B cell (primary cell): ENCODE data around the gene PPP1R26. TPM values are rescaled to one million over a fixed set of nuclear protein-coding genes. Genes with fewer than 3 reads are reported as not detected.

ENCODE experiments used
- ATAC-seq: fragments of 200-7000 bp; cut with Tn5 transposase; one replicate; pipeline ENCODE4 v1.10.0; 2021; ENCODE audit warnings: low read depth, mild to moderate bottlenecking, moderate number of reproducible peaks, moderate library complexity
- CTCF ChIA-PET: fragments of 350-600 bp; sonication (Branson Sonifier 250); formaldehyde crosslinking; loops from one replicate; lab custom pipeline; 2021; ENCODE audit warnings: antibody characterized with exemption, inconsistent platforms; lab: Charles Lee
- POLR2A ChIA-PET: fragments of 350-600 bp; sonication (Branson Sonifier 250); formaldehyde crosslinking; loops from one replicate; lab custom pipeline; 2021; ENCODE audit warnings: antibody characterized with exemption; lab: Charles Lee
- DNase-seq: peaks from one replicate; pipeline ENCODE4 v3.0.0; 2013
- H2AFZ ChIP-seq: 2 replicates; pipeline ENCODE4 v1.6.1; 2012; ENCODE audit warnings: mild to moderate bottlenecking, low read depth, low read length; ENCODE audit not compliant: insufficient read depth, poor library complexity, severe bottlenecking
- H3K27ac ChIP-seq, 2 donors: 1 replicate in 1 of 2; 2 replicates in 1 of 2; pipeline ENCODE4 v1.5.1; 2012 to 2013; ENCODE audit warnings: low read length in 2 of 2, mild to moderate bottlenecking in 2 of 2, moderate library complexity in 1 of 2
- H3K27me3 ChIP-seq, 4 experiments: fragments of 200-600 bp in 1 of 4; sonication (generic) in 1 of 4; replicated peaks in 1 of 4; 1 replicate in 2 of 4; 2 replicates in 2 of 4; pipeline versions ENCODE4 v1.6.1 to v1.7.0; 2013 to 2016; ENCODE audit warnings: low read length in 3 of 4, mild to moderate bottlenecking in 2 of 4, mixed read lengths in 1 of 4, moderate library complexity in 1 of 4; ENCODE audit not compliant: insufficient read depth in 4 of 4, control insufficient read depth in 3 of 4; ENCODE audit errors: control extremely low read depth in 1 of 4
- H3K36me3 ChIP-seq, 2 experiments: replicated peaks in 1 of 2; 1 replicate in 1 of 2; 2 replicates in 1 of 2; pipeline versions ENCODE4 v1.6.1 to v1.7.1; 2013; ENCODE audit warnings: low read length in 1 of 2; ENCODE audit not compliant: insufficient read depth in 2 of 2, control insufficient read depth in 1 of 2; ENCODE audit errors: control extremely low read depth in 1 of 2, extremely low read depth in 1 of 2
- H3K4me1 ChIP-seq, 2 donors: fragments of 200-600 bp in 1 of 2; sonication (generic) in 1 of 2; 1 replicate in 1 of 2; 2 replicates in 1 of 2; pipeline versions ENCODE4 v1.5.1 to v1.6.1; 2013 to 2017; ENCODE audit warnings: low read length in 2 of 2; ENCODE audit not compliant: control insufficient read depth in 2 of 2, insufficient read depth in 2 of 2
- H3K4me2 ChIP-seq: replicated peaks from 2 replicates; pipeline ENCODE3; 2012; ENCODE audit warnings: mild to moderate bottlenecking, low read depth, low read length; ENCODE audit not compliant: poor library complexity, severe bottlenecking
- H3K4me3 ChIP-seq, 5 experiments: fragments of 200-600 bp in 1 of 5; sonication (generic) in 1 of 5; 1 replicate in 3 of 5; 2 replicates in 2 of 5; pipeline versions ENCODE4 v1.5.1 to v1.7.0; 2011 to 2016; ENCODE audit warnings: low read length in 4 of 5, mild to moderate bottlenecking in 4 of 5, low read depth in 2 of 5, control low read depth in 1 of 5, moderate library complexity in 1 of 5; ENCODE audit not compliant: insufficient read depth in 1 of 5; ENCODE audit errors: control extremely low read depth in 1 of 5, extremely low read depth in 1 of 5
- H3K79me2 ChIP-seq: fragments of 200-600 bp; sonication (generic); one replicate; pipeline ENCODE4 v1.6.0; 2016; ENCODE audit warnings: low read length; ENCODE audit not compliant: control insufficient read depth, insufficient read depth
- H3K9ac ChIP-seq: fragments of 200-600 bp; sonication (generic); 2 replicates; pipeline ENCODE4 v1.6.1; 2017; ENCODE audit warnings: mild to moderate bottlenecking, low read length, moderate library complexity
- H3K9me3 ChIP-seq, 3 donors: one replicate each; pipeline versions ENCODE4 v1.6.1 to v1.7.1; 2013; ENCODE audit warnings: low read length in 2 of 3; ENCODE audit not compliant: control insufficient read depth in 2 of 3, insufficient read depth in 1 of 3; ENCODE audit errors: control extremely low read depth in 1 of 3
- H4K20me1 ChIP-seq: 2 replicates; pipeline ENCODE4 v1.6.0; 2012; ENCODE audit warnings: mild to moderate bottlenecking, low read length; ENCODE audit not compliant: insufficient read depth, control insufficient read depth, poor library complexity, severe bottlenecking
- H3K27ac Mint-ChIP-seq: one replicate; pipeline ENCODE4 v1.8.0; 2021; ENCODE audit warnings: mixed read lengths
- H3K27me3 Mint-ChIP-seq: one replicate; pipeline ENCODE4 v1.8.0; 2021; ENCODE audit warnings: mixed read lengths
- H3K4me1 Mint-ChIP-seq: one replicate; pipeline ENCODE4 v1.8.0; 2021; ENCODE audit warnings: mixed read lengths
- H3K4me3 Mint-ChIP-seq: one replicate; pipeline ENCODE4 v1.8.0; 2021; ENCODE audit warnings: mixed read lengths
- H3K9me3 Mint-ChIP-seq: one replicate; pipeline ENCODE4 v1.8.0; 2022; ENCODE audit warnings: mixed read lengths; ENCODE audit not compliant: insufficient read depth
- EZH2 ChIP-seq: IDR thresholded peaks from 2 replicates; pipeline ENCODE4 v1.6.1; 2012; ENCODE audit warnings: borderline replicate concordance, low read depth, mild to moderate bottlenecking, moderate library complexity, low read length; ENCODE audit not compliant: insufficient read depth, poor library complexity, severe bottlenecking
- WGBS: methylation state at CpG from one replicate; pipeline ENCODE4 v1.1.5; 2013; ENCODE audit warnings: missing lambda C conversion rate; ENCODE audit not compliant: insufficient coverage; 5-methylcytosine and 5-hydroxymethylcytosine counted together
- intact Hi-C: fragments of 100-400 bp; cut with micrococcal nuclease; formaldehyde crosslinking; loops from one replicate; pipeline ENCODE4 v1.10.0; 2022
- polyA plus RNA-seq: library from polyadenylated mRNA; depleted of rRNA; stranded (reverse); fragments of >200 nt; gene quantifications from 2 replicates; pipeline ENCODE4 v1.2.3, GENCODE V29; 2012
- total RNA-seq, 2 donors: library from RNA; stranded (reverse); fragments of 120-200 nt in 1 of 2; gene quantifications; 1 replicate in 1 of 2; 2 replicates in 1 of 2; pipeline versions ENCODE4 v1.2.3 to v1.2.4, GENCODE V29; 2013 to 2022
- TF ChIP-seq, protein P1 (sequence below): fragments of 200-600 bp; IDR thresholded peaks from one replicate; pipeline ENCODE4 v1.8.0; 2022; ENCODE audit warnings: antibody characterized with exemption, mild to moderate bottlenecking

Gene PPP1R26
- total and polyA plus RNA-seq, 2 donors (not counting 1 experiment from before 2014, with no cell fraction given), result 1.9 to 7.8 TPM

DNA sequence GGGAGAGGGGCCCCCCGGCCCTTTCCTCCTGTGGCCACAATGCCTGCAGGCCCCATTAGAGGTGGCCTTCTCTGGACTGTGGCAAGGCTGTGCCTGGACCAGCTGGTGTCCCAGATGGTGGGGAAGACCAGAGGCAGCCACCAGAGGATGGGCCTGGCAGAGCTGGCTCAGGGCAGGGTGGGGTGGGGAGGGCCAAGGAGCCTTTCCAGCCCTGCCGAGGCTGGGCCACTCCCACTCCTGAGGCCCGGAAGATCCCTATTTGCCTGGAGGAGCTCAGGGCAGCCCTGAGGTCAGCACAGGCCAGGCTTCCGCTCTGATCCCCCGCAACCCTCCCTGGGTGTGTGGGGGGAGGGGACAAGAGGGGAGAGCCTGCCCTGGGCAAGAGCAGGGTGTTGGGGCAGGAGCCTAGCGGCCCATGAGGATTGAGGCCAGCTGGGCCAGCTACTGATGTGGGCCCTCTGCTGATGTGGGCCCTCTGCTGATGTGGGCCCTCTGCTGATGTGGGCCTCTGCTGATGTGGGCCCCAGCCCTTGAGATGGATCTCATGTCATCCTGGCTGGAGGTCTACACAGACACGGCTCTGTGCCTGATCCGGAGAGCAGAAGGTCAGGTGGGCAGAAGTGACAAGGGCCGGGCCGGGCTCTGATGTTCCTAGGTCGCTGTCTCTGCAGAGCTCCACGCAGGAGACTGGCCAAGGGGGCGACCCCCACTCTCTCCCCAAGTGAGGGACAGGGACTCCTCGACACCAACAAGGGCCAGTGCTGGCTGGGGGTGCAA, 26.9 kb downstream of the PPP1R26 start:
- H3K27me3 Mint-ChIP-seq, result no peaks in the 10 kb centered on the region

More for the DNA sequence above, 26.9 kb downstream of the PPP1R26 start:
- 88% methylated on average over 11 of the region's 14 CpGs for WGBS
- Mint-ChIP-seq H3K4me3 (no peak overlapping the region), H3K9me3 (peaks cover 9% of the 10 kb centered on the region), H3K27ac (no peak overlapping the region), H3K4me1 (peaks cover 20% of the 10 kb centered on the region)
- intact Hi-C loops, result no loop called here
- no peak overlapping the region for H3K4me2 ChIP-seq
- ChIA-PET CTCF (no interaction called here), POLR2A (no interaction called here)
- H3K27ac ChIP-seq, result no peak overlapping the region
- no peak overlapping the region for H3K9ac ChIP-seq
- H3K4me3 ChIP-seq, result no peak overlapping the region
- peaks cover 5 to 9% of the 10 kb centered on the region in 2 donors for H3K4me1 ChIP-seq
- peaks cover 0 to 13% (median 8%) of the 10 kb centered on the region in 3 donors for H3K9me3 ChIP-seq
- ATAC-seq (no peak), DNase-seq (no peak)
- no peaks in the 10 kb centered on the region for H3K27me3 ChIP-seq
- TF ChIP-seq, protein P1, sequence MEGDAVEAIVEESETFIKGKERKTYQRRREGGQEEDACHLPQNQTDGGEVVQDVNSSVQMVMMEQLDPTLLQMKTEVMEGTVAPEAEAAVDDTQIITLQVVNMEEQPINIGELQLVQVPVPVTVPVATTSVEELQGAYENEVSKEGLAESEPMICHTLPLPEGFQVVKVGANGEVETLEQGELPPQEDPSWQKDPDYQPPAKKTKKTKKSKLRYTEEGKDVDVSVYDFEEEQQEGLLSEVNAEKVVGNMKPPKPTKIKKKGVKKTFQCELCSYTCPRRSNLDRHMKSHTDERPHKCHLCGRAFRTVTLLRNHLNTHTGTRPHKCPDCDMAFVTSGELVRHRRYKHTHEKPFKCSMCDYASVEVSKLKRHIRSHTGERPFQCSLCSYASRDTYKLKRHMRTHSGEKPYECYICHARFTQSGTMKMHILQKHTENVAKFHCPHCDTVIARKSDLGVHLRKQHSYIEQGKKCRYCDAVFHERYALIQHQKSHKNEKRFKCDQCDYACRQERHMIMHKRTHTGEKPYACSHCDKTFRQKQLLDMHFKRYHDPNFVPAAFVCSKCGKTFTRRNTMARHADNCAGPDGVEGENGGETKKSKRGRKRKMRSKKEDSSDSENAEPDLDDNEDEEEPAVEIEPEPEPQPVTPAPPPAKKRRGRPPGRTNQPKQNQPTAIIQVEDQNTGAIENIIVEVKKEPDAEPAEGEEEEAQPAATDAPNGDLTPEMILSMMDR, result no peak
- no peak for TF ChIP-seq EZH2
- no peak overlapping the region for H2AFZ ChIP-seq
- H3K79me2 ChIP-seq, result peaks cover 19% of the 10 kb centered on the region
- peaks cover 35% of the 10 kb centered on the region for H4K20me1 ChIP-seq
- peaks cover 0 to 24% of the 10 kb centered on the region in 2 experiments for H3K36me3 ChIP-seq
